Keratinocyte (primary cell): Measurements from ENCODE around the gene PDZRN3. TPM values are rescaled to one million over a fixed set of nuclear protein-coding genes. Genes with fewer than 3 reads are reported as not detected.

Source experiments
- DNase-seq: peaks from one replicate; pipeline ENCODE4 v3.0.0-alpha.2; 2011; ENCODE audit warnings: low read depth, missing footprints, low spot score
- FAIRE-seq: peaks from 2 replicates; lab custom pipeline; 2011; peaks lifted over from hg19 to GRCh38; lab: Jason Lieb, UNC
- H2AFZ ChIP-seq: 2 replicates; pipeline ENCODE4 v1.6.0; 2012; ENCODE audit warnings: low read length, control low read depth, inconsistent platforms; ENCODE audit not compliant: control insufficient read depth
- H3K27ac ChIP-seq: 2 replicates; pipeline ENCODE4 v1.5.1; 2011; ENCODE audit warnings: low read length; ENCODE audit not compliant: control insufficient read depth, insufficient read depth
- H3K27me3 ChIP-seq: 3 replicates; pipeline ENCODE4 v1.6.0; 2011; ENCODE audit warnings: low read length; ENCODE audit not compliant: control insufficient read depth, insufficient read depth; ENCODE audit errors: extremely low read depth
- H3K36me3 ChIP-seq, 2 experiments: 2 replicates in 1 of 2; 3 replicates in 1 of 2; pipeline ENCODE4 v1.5.1; 2011; ENCODE audit warnings: low read length in 2 of 2, mild to moderate bottlenecking in 1 of 2; ENCODE audit not compliant: control insufficient read depth in 2 of 2, insufficient read depth in 2 of 2; ENCODE audit errors: extremely low read depth in 1 of 2
- H3K4me1 ChIP-seq: 3 replicates; pipeline ENCODE4 v1.5.1; 2011; ENCODE audit warnings: low read length; ENCODE audit not compliant: control insufficient read depth, insufficient read depth; ENCODE audit errors: extremely low read depth
- H3K4me2 ChIP-seq: 3 replicates; pipeline ENCODE4 v1.6.0; 2011; ENCODE audit warnings: low read depth, low read length; ENCODE audit not compliant: control insufficient read depth, insufficient read depth; ENCODE audit errors: extremely low read depth
- H3K4me3 ChIP-seq, 3 experiments: fragments of 200-600 bp in 1 of 3; sonication (generic) in 1 of 3; 2 replicates in 2 of 3; 3 replicates in 1 of 3; pipeline ENCODE4 v1.5.1; 2011 to 2016; ENCODE audit warnings: low read length in 3 of 3, mild to moderate bottlenecking in 3 of 3, control low read depth in 2 of 3, inconsistent platforms in 1 of 3, low read depth in 1 of 3, mixed read lengths in 1 of 3, mixed run types in 1 of 3, moderate library complexity in 1 of 3; ENCODE audit not compliant: control insufficient read depth in 2 of 3, insufficient read depth in 2 of 3; ENCODE audit errors: extremely low read depth in 1 of 3
- H3K79me2 ChIP-seq: 2 replicates; pipeline ENCODE4 v1.6.0; 2012; ENCODE audit warnings: low read length; ENCODE audit not compliant: control insufficient read depth, insufficient read depth
- H3K9ac ChIP-seq: 3 replicates; pipeline ENCODE4 v1.6.0; 2011; ENCODE audit warnings: low read length; ENCODE audit not compliant: control insufficient read depth, insufficient read depth; ENCODE audit errors: extremely low read depth
- H3K9me1 ChIP-seq: 3 replicates; pipeline ENCODE4 v1.6.0; 2011; ENCODE audit warnings: low read length; ENCODE audit not compliant: control insufficient read depth, insufficient read depth; ENCODE audit errors: extremely low read depth
- H3K9me3 ChIP-seq: 2 replicates; pipeline ENCODE4 v1.5.1; 2012; ENCODE audit warnings: low read depth, low read length; ENCODE audit not compliant: control insufficient read depth
- H4K20me1 ChIP-seq: 3 replicates; pipeline ENCODE4 v1.6.0; 2011; ENCODE audit warnings: low read length; ENCODE audit not compliant: control insufficient read depth, insufficient read depth; ENCODE audit errors: extremely low read depth
- CTCF ChIP-seq, 3 experiments: IDR thresholded peaks in 1 of 3; conservative IDR thresholded peaks in 1 of 3; optimal IDR thresholded peaks in 1 of 3; 2 replicates in 2 of 3; 3 replicates in 1 of 3; pipeline versions ENCODE3 to v1.5.1; 2011; ENCODE audit warnings: low read length in 3 of 3, mild to moderate bottlenecking in 3 of 3, moderate library complexity in 2 of 3, control low read depth in 1 of 3, inconsistent platforms in 1 of 3; ENCODE audit not compliant: insufficient read depth in 2 of 3; ENCODE audit errors: extremely low read depth in 1 of 3
- EZH2 ChIP-seq: IDR thresholded peaks from one replicate; pipeline ENCODE4 v1.6.1; 2012; ENCODE audit warnings: inconsistent platforms, mild to moderate bottlenecking, low read length, moderate library complexity
- dilution Hi-C: fragments of 300-500 bp; cut with MboI; formaldehyde crosslinking; loops from one replicate; pipeline ENCODE4 v1.7.0; 2020; ENCODE audit warnings: low sequenced_read_pairs; ENCODE audit not compliant: extremely low pct_ligation_motif_present
- polyA plus RNA-seq, 5 experiments: library from polyadenylated mRNA; depleted of rRNA in 3 of 5; stranded (reverse) in 3 of 5; stranded (forward) in 1 of 5; unstranded in 1 of 5; fragments of >200 nt; gene quantifications; 1 replicate in 1 of 5; 2 replicates in 3 of 5; 3 replicates in 1 of 5; pipeline versions ENCODE4 v1.2.1 to v1.2.3, GENCODE V29; 2011 to 2012; ENCODE audit warnings: missing spikeins in 2 of 5, low read depth in 1 of 5, low replicate concordance in 1 of 5

PDZRN3 gene
- polyA plus RNA-seq, 1 donor (not counting 4 experiments of a cell fraction or from before 2014, with no cell fraction given): not detected

GRCh38 chr3:73558727-73559075 is 66.0 kb downstream of the PDZRN3 start:
- H3K27me3 ChIP-seq: no peaks in the 10 kb centered on the region
- no peaks in the 10 kb centered on the region for H3K9me1 ChIP-seq
- TF ChIP-seq CTCF (optimal IDR thresholded peaks at IDR 0.05 in 1 of 3, IDR thresholded peaks at IDR 0.05 in 1 of 3, conservative IDR thresholded peaks at IDR 0.05 in 1 of 3; ENCODE audit: extremely low read depth in 1 of 3, insufficient read depth in 2 of 3, low read length in 3 of 3) (no peak), EZH2 (no peak)
- FAIRE-seq (peak; percentile 23), DNase-seq (no peak)
- no peak overlapping the region for H3K27ac ChIP-seq
- H3K4me2 ChIP-seq: no peak overlapping the region
- H3K4me1 ChIP-seq: peaks cover 3% of the 10 kb centered on the region
- no peaks in the 10 kb centered on the region for H3K79me2 ChIP-seq
- no peak overlapping the region for H3K9ac ChIP-seq
- H4K20me1 ChIP-seq: no peaks in the 10 kb centered on the region
- H3K4me3 ChIP-seq: no peak overlapping the region
- no peaks in the 10 kb centered on the region for H3K36me3 ChIP-seq
- no peaks in the 10 kb centered on the region for H3K9me3 ChIP-seq
- dilution Hi-C loops: no loop called here
- H2AFZ ChIP-seq: no peak overlapping the region

- no peak overlapping the region for H3K4me3 ChIP-seq
- no peaks in the 10 kb centered on the region for H3K36me3 ChIP-seq
- H4K20me1 ChIP-seq: no peaks in the 10 kb centered on the region
- H3K4me2 ChIP-seq: no peak overlapping the region
- no peaks in the 10 kb centered on the region for H3K27me3 ChIP-seq
- dilution Hi-C loops: no loop called here
- no peaks in the 10 kb centered on the region for H3K79me2 ChIP-seq
- no peak for DNase-seq
- no peak overlapping the region for H3K9ac ChIP-seq
- H3K27ac ChIP-seq: no peak overlapping the region
- no peaks in the 10 kb centered on the region for H3K4me1 ChIP-seq
- no peaks in the 10 kb centered on the region for H3K9me1 ChIP-seq
- no peak for TF ChIP-seq CTCF (optimal IDR thresholded peaks at IDR 0.05 in 1 of 3, IDR thresholded peaks at IDR 0.05 in 1 of 3, conservative IDR thresholded peaks at IDR 0.05 in 1 of 3; ENCODE audit: extremely low read depth in 1 of 3, insufficient read depth in 2 of 3, low read length in 3 of 3)
- TF ChIP-seq EZH2: no peak
- FAIRE-seq: no peak
- no peak overlapping the region for H2AFZ ChIP-seq
- no peaks in the 10 kb centered on the region for H3K9me3 ChIP-seq
These were observed 66.6 kb downstream of the PDZRN3 start for GRCh38 chr3:73557986-73558726.
